HEK293T (cell line): ENCODE data around the gene GOLGA2.
"Not testable (repeated sequence)": the region's sequence is repeated elsewhere in the genome, so short reads cannot be mapped to it uniquely, and the experiment has no call there.

ENCODE experiments used
- CTCF ChIA-PET: fragments of 350-600 bp; formaldehyde crosslinking; extraction: SDS; loops from one replicate; lab custom pipeline; 2021; ENCODE audit warnings: antibody characterized with exemption, inconsistent platforms; lab: Yijun Ruan, JAX
- POLR2A ChIA-PET: fragments of 350-600 bp; formaldehyde crosslinking; extraction: SDS; loops from one replicate; lab custom pipeline; 2020; ENCODE audit warnings: antibody characterized with exemption, inconsistent platforms; lab: Yijun Ruan, JAX
- DNase-seq: peaks from one replicate; pipeline ENCODE4 v3.0.0; 2012; ENCODE audit warnings: mixed read lengths; ENCODE audit errors: extremely low spot score
- ARNT ChIP-seq: fragments of 450-650 bp; IDR thresholded peaks from 2 replicates; pipeline ENCODE4 v1.6.1; 2017; ENCODE audit warnings: mild to moderate bottlenecking
- BHLHE40 ChIP-seq: fragments of 450-650 bp; IDR thresholded peaks from 2 replicates; pipeline ENCODE4 v1.6.1; 2016; ENCODE audit warnings: mild to moderate bottlenecking, moderate library complexity, borderline replicate concordance
- CTBP1 ChIP-seq: fragments of 450-650 bp; IDR thresholded peaks from 2 replicates; pipeline ENCODE4 v1.6.1; 2016; ENCODE audit warnings: borderline replicate concordance
- ELF4 ChIP-seq: fragments of 450-650 bp; IDR thresholded peaks from 2 replicates; pipeline ENCODE4 v1.6.1; 2017; ENCODE audit warnings: antibody characterized with exemption
- FOXA1 ChIP-seq: fragments of 450-650 bp; IDR thresholded peaks from 2 replicates; pipeline ENCODE4 v1.6.1; 2016; ENCODE audit warnings: mild to moderate bottlenecking
- FOXK2 ChIP-seq: fragments of 450-650 bp; IDR thresholded peaks from 2 replicates; pipeline ENCODE4 v1.6.1; 2016; ENCODE audit warnings: mild to moderate bottlenecking
- FOXM1 ChIP-seq: fragments of 450-650 bp; IDR thresholded peaks from 2 replicates; pipeline ENCODE4 v1.6.1; 2017; ENCODE audit warnings: mild to moderate bottlenecking, borderline replicate concordance
- HDGF ChIP-seq: fragments of 450-650 bp; IDR thresholded peaks from 2 replicates; pipeline ENCODE4 v1.6.1; 2017; ENCODE audit warnings: antibody characterized with exemption, borderline replicate concordance
- L3MBTL2 ChIP-seq: fragments of 450-650 bp; conservative IDR thresholded peaks from 2 replicates; pipeline ENCODE4 v1.6.1; 2016; ENCODE audit warnings: mild to moderate bottlenecking
- LEF1 ChIP-seq: fragments of 450-650 bp; IDR thresholded peaks from 2 replicates; pipeline ENCODE4 v1.6.1; 2017; ENCODE audit warnings: mild to moderate bottlenecking, borderline replicate concordance
- NFRKB ChIP-seq: fragments of 450-650 bp; IDR thresholded peaks from 2 replicates; pipeline ENCODE4 v1.6.1; 2016; ENCODE audit warnings: mild to moderate bottlenecking, moderate library complexity
- PKNOX1 ChIP-seq: fragments of 450-650 bp; IDR thresholded peaks from 2 replicates; pipeline ENCODE4 v1.6.1; 2016
- SP1 ChIP-seq: fragments of 450-650 bp; IDR thresholded peaks from 2 replicates; pipeline ENCODE4 v1.6.1; 2017
- SUZ12 ChIP-seq: fragments of 450-650 bp; IDR thresholded peaks from 2 replicates; pipeline ENCODE4 v1.6.1; 2016; ENCODE audit warnings: mild to moderate bottlenecking
- TARDBP ChIP-seq: fragments of 450-650 bp; IDR thresholded peaks from 2 replicates; pipeline ENCODE4 v1.6.1; 2016
- ZNF384 ChIP-seq: fragments of 450-650 bp; IDR thresholded peaks from 2 replicates; pipeline ENCODE4 v1.6.1; 2016

GOLGA2 gene

GRCh38 chr9:128232528-128233428, 43.0 kb downstream of the GOLGA2 start:
- ChIA-PET CTCF (no interaction called here), POLR2A (interaction anchor here (0.8 to 1.4 kb wide), 3 partner anchors 10 to 43 kb away, joined by 3 to 5 read pairs (median 4); partner anchors contain the start of genes GOLGA2 and SWI5)
- TF ChIP-seq SUZ12: no peak
- TF ChIP-seq FOXA1: no peak
- no peak for TF ChIP-seq CTBP1
- TF ChIP-seq TARDBP: no peak
- no peak for TF ChIP-seq BHLHE40
- DNase-seq: no peak

GRCh38 chr9:128231638-128232527, 43.9 kb downstream of the GOLGA2 start:
- CTCF ChIA-PET: no interaction called here
- POLR2A ChIA-PET: interaction anchor here (1.4 kb wide), 1 partner anchor 9 kb away, joined by 5 read pairs; no protein-coding TSS in a partner anchor
- no peak for DNase-seq
- TF ChIP-seq ARNT: no peak
- TF ChIP-seq SUZ12: no peak

GRCh38 chr9:128230897-128231296, 44.9 kb downstream of the GOLGA2 start:
- DNase-seq, POLR2A ChIA-PET, CTCF ChIA-PET: not testable (repeated sequence)

- ChIA-PET CTCF (no interaction called here), POLR2A (no interaction called here)
- TF ChIP-seq PKNOX1 (no peak), L3MBTL2 (no peak), FOXK2 (no peak), FOXA1 (no peak), ARNT (no peak), CTBP1 (no peak), SP1 (no peak), SUZ12 (no peak), ZNF384 (no peak), ELF4 (no peak)
- no peak for DNase-seq
Measured at GRCh38 chr9:128226412-128226801, 49.4 kb downstream of the GOLGA2 start.

- CTCF ChIA-PET: no interaction called here
- no peak for DNase-seq
- TF ChIP-seq L3MBTL2 (no peak), SP1 (no peak), LEF1 (no peak), FOXK2 (no peak), ARNT (no peak), SUZ12 (no peak), TARDBP (no peak), FOXA1 (no peak), NFRKB (no peak), BHLHE40 (no peak), PKNOX1 (no peak), FOXM1 (no peak)
- POLR2A ChIA-PET: no interaction called here
Measured at GRCh38 chr9:128225770-128226411, 49.9 kb downstream of the GOLGA2 start.

GRCh38 chr9:128224877-128225276, 50.9 kb downstream of the GOLGA2 start:
- POLR2A ChIA-PET: no interaction called here
- CTCF ChIA-PET: no interaction called here
- TF ChIP-seq NFRKB: no peak
- no peak for TF ChIP-seq FOXM1
- TF ChIP-seq CTBP1: no peak
- no peak for TF ChIP-seq PKNOX1
- TF ChIP-seq LEF1: no peak
- no peak for TF ChIP-seq HDGF
- no peak for TF ChIP-seq L3MBTL2
- no peak for TF ChIP-seq ARNT
- TF ChIP-seq FOXA1: no peak
- TF ChIP-seq ELF4: no peak
- no peak for TF ChIP-seq SP1
- no peak for TF ChIP-seq TARDBP
- no peak for TF ChIP-seq SUZ12
- no peak for TF ChIP-seq BHLHE40
- TF ChIP-seq FOXK2: no peak
- no peak for TF ChIP-seq ZNF384
- no peak for DNase-seq
